ENCODE measurements around the gene MAPK11. TPM values are rescaled to one million over a fixed set of nuclear protein-coding genes. Genes with fewer than 3 reads are reported as not detected.

The MAPK11 gene
- total and polyA plus RNA-seq, 4 donors: 8.3 to 15.3 (median 11.9) TPM

DNA sequence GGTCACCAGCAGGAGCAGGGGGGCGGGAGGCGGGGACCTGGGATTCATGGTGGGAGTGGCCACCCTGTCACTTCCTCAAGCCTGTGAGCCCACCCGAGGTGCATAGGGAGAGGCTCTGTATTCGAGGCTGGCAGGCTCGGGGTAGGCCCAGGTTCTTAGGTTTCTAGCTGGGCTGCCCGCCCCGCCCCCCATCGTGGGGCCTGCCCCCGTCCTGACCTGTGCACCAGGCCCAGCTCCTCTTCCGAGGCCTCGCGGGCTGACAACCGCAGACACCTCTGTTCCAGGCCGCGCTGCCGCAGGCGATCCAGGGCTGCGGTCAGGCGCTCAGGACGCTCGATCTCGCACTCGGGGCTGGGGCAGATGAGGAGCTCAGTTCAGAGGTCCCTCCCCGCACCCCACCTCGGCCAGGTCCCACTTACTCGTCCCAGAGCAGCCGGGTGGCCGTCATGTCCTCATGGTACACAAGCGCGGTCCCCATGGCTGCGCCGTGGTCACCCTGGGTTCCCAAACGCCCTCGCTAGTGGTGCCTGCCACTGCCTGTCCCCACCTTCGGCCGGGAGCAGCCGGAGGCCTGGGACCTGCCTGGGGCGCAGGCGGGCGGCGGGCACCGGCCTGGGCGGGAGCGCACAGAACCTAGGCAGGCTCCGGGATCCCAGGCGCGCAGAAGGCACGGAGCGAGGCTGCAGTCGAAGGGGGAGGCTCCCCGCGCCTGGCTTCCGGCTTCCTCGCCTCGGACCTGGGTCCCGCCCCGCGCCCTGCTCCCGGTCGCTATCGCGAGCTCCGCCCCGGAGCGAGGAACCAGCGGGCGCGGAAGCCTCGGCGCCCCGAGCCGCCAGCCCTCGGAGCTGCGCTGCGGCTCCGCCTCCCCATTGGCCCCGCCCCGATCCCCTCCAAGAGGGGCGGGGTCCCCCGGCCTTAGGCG is 19.4 kb downstream of the MAPK11 start, which contains the start of gene HDAC10:
HDAC10 (minus strand) TSS at position 711 of the 922 bp plus-strand sequence; CDS start at position 478, 233 bp downstream.
- WGBS, 2 donors: 1 to 2% methylated on average over 80 to 81 of the region's 81 CpGs
- peak; percentile 86 for ATAC-seq (ENCODE audit: insufficient read depth, low FRiP score)
- peaks cover 3 to 15% (median 8%) of the 10 kb centered on the region in 5 donors for H3K4me1 ChIP-seq (ENCODE audit: control insufficient read depth in 5 of 5, insufficient read depth in 5 of 5, low read length in 5 of 5)

DNA sequence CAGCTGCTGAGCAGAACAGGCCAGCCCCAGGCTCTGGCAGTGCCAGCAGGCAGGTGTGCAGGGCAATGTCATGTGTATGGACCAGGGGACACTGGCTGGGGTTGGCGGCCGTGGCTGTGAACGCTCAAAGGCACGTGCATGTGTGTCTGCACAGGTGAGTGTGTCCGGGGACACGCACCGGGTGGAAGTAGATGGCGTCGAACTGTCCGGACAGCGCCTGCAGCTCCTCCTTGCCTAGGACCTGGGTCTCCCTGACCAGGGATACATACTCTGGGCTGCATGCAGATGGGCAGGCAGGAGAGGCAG is 20.0 kb downstream of the MAPK11 start:
- H3K27ac ChIP-seq (ENCODE audit: low read depth in 1 of 2, low read length in 1 of 2): no peak overlapping the region
- WGBS, 2 donors: 74 to 78% methylated on average over 11 of the region's 11 CpGs

More for the DNA sequence above, 19.4 kb downstream of the MAPK11 start, which contains the start of gene HDAC10:
- Histone ChIP-seq H3K4me3 (peak within 1 kb of the TSS; percentile 57), H3K9me3 (ENCODE audit: control insufficient read depth in 4 of 4, insufficient read depth in 3 of 4, low read length in 3 of 4) (no peaks in the 10 kb centered on the region), H3K27me3 (ENCODE audit: control insufficient read depth in 3 of 3, insufficient read depth in 3 of 3, low read length in 2 of 3) (no peaks in the 10 kb centered on the region), H3K27ac (ENCODE audit: low read depth in 1 of 2, low read length in 1 of 2) (peak within 1 kb of the TSS in 1 of 2 donors; percentile 79), H3K9ac (ENCODE audit: insufficient read depth in 1 of 2, low read length in 2 of 2) (peak within 1 kb of the TSS in 1 of 2 donors; percentile 32), H3K36me3 (ENCODE audit: control insufficient read depth in 4 of 4, insufficient read depth in 4 of 4, low read length in 4 of 4) (peaks cover 0 to 19% (median 14%) of the 10 kb centered on the region in 4 donors)
- DNase-seq: peak; percentile 77 to 88 (median 83)
- TF ChIP-seq, protein P1, sequence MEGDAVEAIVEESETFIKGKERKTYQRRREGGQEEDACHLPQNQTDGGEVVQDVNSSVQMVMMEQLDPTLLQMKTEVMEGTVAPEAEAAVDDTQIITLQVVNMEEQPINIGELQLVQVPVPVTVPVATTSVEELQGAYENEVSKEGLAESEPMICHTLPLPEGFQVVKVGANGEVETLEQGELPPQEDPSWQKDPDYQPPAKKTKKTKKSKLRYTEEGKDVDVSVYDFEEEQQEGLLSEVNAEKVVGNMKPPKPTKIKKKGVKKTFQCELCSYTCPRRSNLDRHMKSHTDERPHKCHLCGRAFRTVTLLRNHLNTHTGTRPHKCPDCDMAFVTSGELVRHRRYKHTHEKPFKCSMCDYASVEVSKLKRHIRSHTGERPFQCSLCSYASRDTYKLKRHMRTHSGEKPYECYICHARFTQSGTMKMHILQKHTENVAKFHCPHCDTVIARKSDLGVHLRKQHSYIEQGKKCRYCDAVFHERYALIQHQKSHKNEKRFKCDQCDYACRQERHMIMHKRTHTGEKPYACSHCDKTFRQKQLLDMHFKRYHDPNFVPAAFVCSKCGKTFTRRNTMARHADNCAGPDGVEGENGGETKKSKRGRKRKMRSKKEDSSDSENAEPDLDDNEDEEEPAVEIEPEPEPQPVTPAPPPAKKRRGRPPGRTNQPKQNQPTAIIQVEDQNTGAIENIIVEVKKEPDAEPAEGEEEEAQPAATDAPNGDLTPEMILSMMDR (IDR thresholded peaks at IDR 0.05; ENCODE audit: control extremely low read depth, extremely low read depth): no peak

DNA sequence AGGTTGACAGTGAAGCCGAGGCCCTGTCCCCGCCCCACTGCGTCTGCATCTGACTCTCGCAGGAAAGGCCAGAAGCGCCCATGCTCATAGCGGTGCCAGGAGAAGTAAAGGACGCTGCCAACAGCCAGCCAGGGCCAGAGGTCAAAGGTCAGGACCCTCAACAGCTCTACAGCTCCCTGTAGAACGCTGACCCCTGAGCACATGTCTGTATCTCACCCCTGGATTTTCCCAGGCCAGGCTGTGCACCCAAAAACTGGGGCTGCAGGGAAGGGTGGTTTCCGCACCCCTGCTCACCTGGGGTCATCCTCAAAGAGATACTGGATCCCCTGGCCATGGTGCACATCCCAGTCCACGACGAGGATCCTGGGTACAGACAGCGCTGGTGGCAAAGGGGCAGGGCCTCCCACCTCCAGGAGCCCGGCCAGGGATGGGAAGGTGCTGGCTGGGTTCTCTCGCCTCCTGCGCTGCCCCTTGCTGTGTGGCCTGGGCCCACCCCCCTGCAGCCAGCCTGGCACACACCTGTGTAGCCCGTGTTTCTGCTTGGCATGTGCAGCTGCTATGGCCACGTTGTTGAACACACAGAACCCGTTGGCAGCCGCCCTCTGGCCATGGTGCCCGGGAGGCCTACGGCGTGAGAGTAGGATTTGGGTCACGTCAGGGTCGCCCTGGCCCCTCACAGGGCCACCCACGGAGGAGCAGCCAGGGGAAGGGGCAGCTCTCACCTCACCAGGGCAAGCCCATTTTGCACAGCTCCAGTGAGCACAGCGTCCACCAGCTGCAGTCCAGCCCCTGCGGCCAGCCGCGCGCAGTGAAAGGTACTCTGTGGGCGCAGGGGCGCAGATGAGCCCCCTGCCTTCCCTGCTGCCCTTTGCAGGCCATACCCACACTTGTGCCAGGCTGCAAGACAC is 20.6 kb downstream of the MAPK11 start:
- no peak overlapping the region for H3K27ac ChIP-seq (ENCODE audit: low read depth in 1 of 2, low read length in 1 of 2)
- TF ChIP-seq, protein P1 (IDR thresholded peaks at IDR 0.05; ENCODE audit: control extremely low read depth, extremely low read depth): no peak
- H3K27me3 ChIP-seq (ENCODE audit: control insufficient read depth in 3 of 3, insufficient read depth in 3 of 3, low read length in 2 of 3): no peaks in the 10 kb centered on the region
- H3K4me3 ChIP-seq: no peak overlapping the region
- ATAC-seq (ENCODE audit: insufficient read depth, low FRiP score): no peak
- H3K4me1 ChIP-seq (ENCODE audit: control insufficient read depth in 5 of 5, insufficient read depth in 5 of 5, low read length in 5 of 5): peaks cover 3 to 19% (median 8%) of the 10 kb centered on the region in 5 donors
- DNase-seq: no peak
- no peaks in the 10 kb centered on the region for H3K9me3 ChIP-seq (ENCODE audit: control insufficient read depth in 4 of 4, insufficient read depth in 3 of 4, low read length in 3 of 4)
- no peak overlapping the region for H3K9ac ChIP-seq (ENCODE audit: insufficient read depth in 1 of 2, low read length in 2 of 2)
- H3K36me3 ChIP-seq (ENCODE audit: control insufficient read depth in 4 of 4, insufficient read depth in 4 of 4, low read length in 4 of 4): peaks cover 0 to 16% (median 12%) of the 10 kb centered on the region in 4 donors
- WGBS, 2 donors: 91 to 94% methylated on average over 30 to 32 of the region's 32 CpGs

More for the DNA sequence above, 20.0 kb downstream of the MAPK11 start:
- TF ChIP-seq, protein P1 (IDR thresholded peaks at IDR 0.05; ENCODE audit: control extremely low read depth, extremely low read depth): no peak
- ATAC-seq (ENCODE audit: insufficient read depth, low FRiP score) (no peak), DNase-seq (no peak)
- Histone ChIP-seq H3K4me3 (no peak overlapping the region), H3K27me3 (ENCODE audit: control insufficient read depth in 3 of 3, insufficient read depth in 3 of 3, low read length in 2 of 3) (no peaks in the 10 kb centered on the region), H3K4me1 (ENCODE audit: control insufficient read depth in 5 of 5, insufficient read depth in 5 of 5, low read length in 5 of 5) (peaks cover 3 to 19% (median 8%) of the 10 kb centered on the region in 5 donors), H3K9ac (ENCODE audit: insufficient read depth in 1 of 2, low read length in 2 of 2) (no peak overlapping the region), H3K36me3 (ENCODE audit: control insufficient read depth in 4 of 4, insufficient read depth in 4 of 4, low read length in 4 of 4) (peaks cover 0 to 19% (median 14%) of the 10 kb centered on the region in 4 donors), H3K9me3 (ENCODE audit: control insufficient read depth in 4 of 4, insufficient read depth in 3 of 4, low read length in 3 of 4) (no peaks in the 10 kb centered on the region)
